Fibroblast of mammary gland (primary cell): ENCODE results near the gene CROT.

ENCODE experiments used
- DNase-seq: peaks from one replicate; pipeline ENCODE4 v3.0.0-alpha.2; 2010; ENCODE audit warnings: low read depth
- H3K4me3 ChIP-seq: 2 replicates; pipeline ENCODE4 v1.5.1; 2011; ENCODE audit warnings: low read depth, mild to moderate bottlenecking, low read length, moderate library complexity; ENCODE audit not compliant: control insufficient read depth
- TF ChIP-seq, protein P1 (sequence below): conservative IDR thresholded peaks from 2 replicates; pipeline ENCODE4 v1.5.1; 2011; ENCODE audit warnings: low read depth, low read length, inconsistent platforms; ENCODE audit not compliant: control insufficient read depth, insufficient read depth

CROT gene

DNA sequence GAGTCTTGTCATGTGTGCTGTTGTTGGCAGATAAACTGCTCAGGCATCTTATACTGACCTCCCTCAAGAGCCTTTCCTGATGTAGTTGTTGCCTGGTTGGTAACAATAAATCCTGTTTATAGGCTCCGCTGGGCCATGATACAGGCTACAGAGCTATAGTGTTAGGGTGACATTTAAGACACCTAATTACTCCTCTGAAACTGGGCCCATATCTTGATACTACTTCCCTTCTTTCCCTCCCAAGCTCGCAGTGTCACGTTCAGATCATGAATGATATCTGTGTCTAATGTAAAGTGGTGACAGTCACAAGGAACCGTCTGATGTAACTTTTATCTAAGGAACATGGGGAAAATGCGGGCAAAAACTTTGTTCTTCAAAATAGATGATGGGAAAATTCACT is 35.4 kb downstream of the CROT start:
- TF ChIP-seq, protein P1, sequence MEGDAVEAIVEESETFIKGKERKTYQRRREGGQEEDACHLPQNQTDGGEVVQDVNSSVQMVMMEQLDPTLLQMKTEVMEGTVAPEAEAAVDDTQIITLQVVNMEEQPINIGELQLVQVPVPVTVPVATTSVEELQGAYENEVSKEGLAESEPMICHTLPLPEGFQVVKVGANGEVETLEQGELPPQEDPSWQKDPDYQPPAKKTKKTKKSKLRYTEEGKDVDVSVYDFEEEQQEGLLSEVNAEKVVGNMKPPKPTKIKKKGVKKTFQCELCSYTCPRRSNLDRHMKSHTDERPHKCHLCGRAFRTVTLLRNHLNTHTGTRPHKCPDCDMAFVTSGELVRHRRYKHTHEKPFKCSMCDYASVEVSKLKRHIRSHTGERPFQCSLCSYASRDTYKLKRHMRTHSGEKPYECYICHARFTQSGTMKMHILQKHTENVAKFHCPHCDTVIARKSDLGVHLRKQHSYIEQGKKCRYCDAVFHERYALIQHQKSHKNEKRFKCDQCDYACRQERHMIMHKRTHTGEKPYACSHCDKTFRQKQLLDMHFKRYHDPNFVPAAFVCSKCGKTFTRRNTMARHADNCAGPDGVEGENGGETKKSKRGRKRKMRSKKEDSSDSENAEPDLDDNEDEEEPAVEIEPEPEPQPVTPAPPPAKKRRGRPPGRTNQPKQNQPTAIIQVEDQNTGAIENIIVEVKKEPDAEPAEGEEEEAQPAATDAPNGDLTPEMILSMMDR, result no peak
- DNase-seq, result no peak
- no peak overlapping the region for H3K4me3 ChIP-seq

DNA sequence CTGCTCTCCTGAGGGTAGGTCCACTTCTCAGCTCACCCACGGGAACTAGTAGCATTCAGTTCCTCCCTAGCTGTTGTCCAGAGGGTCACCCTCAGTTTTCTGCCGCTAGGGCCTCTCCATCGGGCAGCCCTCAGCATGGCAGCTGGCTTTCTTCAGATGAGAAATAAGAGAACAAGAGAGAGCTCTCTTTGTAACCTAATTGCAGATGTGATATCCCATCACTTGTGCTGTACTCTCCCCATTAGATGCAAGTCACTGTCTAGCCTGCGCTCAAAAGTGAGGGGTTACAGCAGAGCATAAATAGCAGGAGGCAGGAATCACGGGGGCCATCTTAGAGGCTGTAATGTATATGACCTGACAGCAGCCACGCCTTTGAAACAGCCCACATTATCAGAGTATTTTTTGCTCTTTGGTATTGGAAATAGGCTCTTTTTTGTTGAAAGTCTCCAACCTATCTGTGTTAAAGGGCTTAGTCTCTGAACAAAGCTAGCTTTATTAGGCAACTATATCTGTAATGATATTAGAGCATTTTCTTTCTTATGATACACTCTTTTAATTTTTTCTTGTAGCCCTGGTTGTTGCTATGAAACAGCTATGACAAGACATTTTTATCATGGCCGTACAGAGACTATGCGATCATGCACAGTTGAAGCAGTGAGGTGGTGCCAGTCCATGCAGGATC is 45.7 kb downstream of the CROT start:
- DNase-seq, result no peak
- TF ChIP-seq, protein P1, result no peak
- H3K4me3 ChIP-seq, result no peak overlapping the region

- no peak for DNase-seq
- TF ChIP-seq, protein P1, result no peak
- no peak overlapping the region for H3K4me3 ChIP-seq
Measured at GRCh38 chr7:87395442-87396020, 50.1 kb downstream of the CROT start.

DNA sequence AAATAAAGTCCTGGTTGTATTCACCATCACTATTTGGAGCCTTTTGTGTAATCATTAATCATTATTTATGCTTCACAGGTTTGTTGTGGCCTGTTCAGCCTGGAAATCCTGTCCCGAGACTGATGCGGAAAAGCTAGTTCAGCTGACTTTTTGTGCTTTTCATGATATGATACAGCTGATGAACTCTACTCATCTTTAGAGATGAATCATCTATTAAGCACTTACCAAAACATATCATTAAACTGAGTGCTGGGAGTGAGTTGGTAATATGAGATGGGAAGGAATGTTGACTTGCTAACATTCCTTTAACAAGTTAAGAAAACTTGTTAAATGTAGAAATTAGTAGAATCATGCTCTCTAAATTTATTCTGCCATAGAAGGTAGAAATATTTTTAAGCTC is 53.0 kb downstream of the CROT start:
- TF ChIP-seq, protein P1, result no peak
- no peak overlapping the region for H3K4me3 ChIP-seq
- DNase-seq, result peak; percentile 69

DNA sequence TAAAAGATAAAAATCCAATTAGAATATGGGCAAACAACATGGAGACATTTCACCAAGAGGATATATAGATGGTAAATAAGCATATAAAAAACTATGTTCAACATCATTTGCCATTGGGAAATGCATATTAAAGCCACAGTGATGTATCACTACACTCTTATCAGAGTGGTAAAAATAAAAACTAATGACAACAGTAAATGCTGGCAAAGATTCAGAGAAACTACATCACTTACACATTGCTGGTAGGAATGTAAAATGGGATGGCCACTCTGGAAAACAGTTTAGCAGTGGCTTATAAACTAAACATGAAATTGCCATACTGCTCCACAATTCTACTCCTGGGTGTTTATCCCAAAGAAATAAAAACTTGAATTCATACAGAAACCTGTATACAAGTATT is 59.2 kb downstream of the CROT start:
- TF ChIP-seq, protein P1, result no peak
- H3K4me3 ChIP-seq, result no peak overlapping the region
- no peak for DNase-seq

DNA sequence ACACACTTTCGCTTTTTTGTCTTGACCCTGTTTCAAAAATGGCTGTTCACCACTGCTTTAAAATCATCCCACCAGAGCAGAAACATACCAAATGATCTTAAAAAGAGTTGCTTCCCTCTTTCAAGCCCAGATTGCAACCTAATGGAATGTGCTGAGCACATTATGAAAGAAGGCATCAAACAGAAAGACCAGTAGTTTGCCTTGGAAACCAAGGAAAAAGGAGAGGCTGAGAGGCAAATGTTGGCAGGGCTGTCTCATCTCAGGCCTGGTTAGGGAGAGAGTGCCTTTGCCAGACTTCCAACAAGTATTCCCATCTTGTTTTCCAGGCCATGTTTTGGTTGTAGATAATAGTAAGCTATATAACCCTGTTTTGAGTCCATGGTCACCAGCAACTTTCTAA is 65.7 kb downstream of the CROT start:
- TF ChIP-seq, protein P1, result no peak
- no peak for DNase-seq
- no peak overlapping the region for H3K4me3 ChIP-seq

DNA sequence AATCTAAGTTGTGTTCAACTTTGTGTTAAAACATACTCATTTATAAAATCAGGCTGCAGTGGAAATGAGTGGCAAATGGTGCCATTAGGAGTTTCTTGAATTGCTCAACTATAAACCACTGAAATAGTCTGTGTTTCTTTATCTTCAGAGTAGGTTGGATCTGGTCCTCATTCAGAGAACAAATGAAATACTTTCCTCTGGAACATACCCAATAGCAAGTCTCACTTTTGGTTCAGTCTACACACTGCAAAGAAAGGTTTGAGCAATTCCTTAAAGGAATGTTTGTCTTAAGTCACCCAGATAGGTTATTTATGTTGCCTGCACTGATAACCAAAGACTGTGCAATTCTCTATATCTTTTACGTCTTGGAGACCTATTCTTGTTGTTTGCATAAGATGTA is 67.6 kb downstream of the CROT start:
- TF ChIP-seq, protein P1, result no peak
- peak; percentile 14 for DNase-seq
- H3K4me3 ChIP-seq, result no peak overlapping the region
